Mesenchymal stem cell (in vitro differentiated cells and primary cell): ENCODE measurements around the gene TMEM218.
A peak's percentile ranks its signal among the peaks of the same experiment; 100 is the strongest.

Source experiments
- DNase-seq: peaks from one replicate; pipeline ENCODE4 v3.0.0-alpha.2; 2013
- H2AFZ ChIP-seq: one replicate; pipeline ENCODE4 v1.6.1; 2013; ENCODE audit warnings: low read depth, mild to moderate bottlenecking, control low read depth, inconsistent platforms, low read length, moderate library complexity
- H2AK5ac ChIP-seq: 2 replicates; pipeline ENCODE4 v1.6.1; 2013; ENCODE audit warnings: low read length, moderate library complexity, mild to moderate bottlenecking, inconsistent platforms; ENCODE audit not compliant: severe bottlenecking
- H2BK120ac ChIP-seq: one replicate; pipeline ENCODE4 v1.6.1; 2013; ENCODE audit warnings: low read depth, mild to moderate bottlenecking, inconsistent platforms, low read length, moderate library complexity
- H2BK12ac ChIP-seq, 2 experiments: one replicate each; pipeline ENCODE4 v1.6.1; 2013; ENCODE audit warnings: inconsistent platforms in 2 of 2, low read length in 2 of 2, mild to moderate bottlenecking in 2 of 2, moderate library complexity in 2 of 2, control low read depth in 1 of 2
- H2BK15ac ChIP-seq: one replicate; pipeline ENCODE4 v1.6.1; 2013; ENCODE audit warnings: mild to moderate bottlenecking, low read depth, inconsistent platforms; ENCODE audit not compliant: poor library complexity, severe bottlenecking
- H2BK5ac ChIP-seq: 2 replicates; pipeline ENCODE4 v1.6.1; 2013; ENCODE audit warnings: low read depth, mild to moderate bottlenecking, low read length, control low read depth, inconsistent platforms; ENCODE audit not compliant: poor library complexity, severe bottlenecking
- H3K14ac ChIP-seq, 2 experiments: one replicate each; pipeline ENCODE4 v1.6.1; 2013; ENCODE audit warnings: inconsistent platforms in 2 of 2, low read length in 2 of 2, control low read depth in 1 of 2, mild to moderate bottlenecking in 1 of 2, moderate library complexity in 1 of 2
- H3K18ac ChIP-seq, 2 experiments: one replicate each; pipeline ENCODE4 v1.6.1; 2013; ENCODE audit warnings: inconsistent platforms in 2 of 2, low read length in 2 of 2, control low read depth in 1 of 2, low read depth in 1 of 2, mild to moderate bottlenecking in 1 of 2
- H3K23ac ChIP-seq, 2 experiments: one replicate each; pipeline ENCODE4 v1.6.1; 2013; ENCODE audit warnings: inconsistent platforms in 2 of 2, low read length in 2 of 2, mild to moderate bottlenecking in 2 of 2, moderate library complexity in 2 of 2, control low read depth in 1 of 2
- H3K27ac ChIP-seq: 2 replicates; pipeline ENCODE4 v1.5.1; 2013; ENCODE audit warnings: mild to moderate bottlenecking, moderate library complexity, low read length, control low read depth, inconsistent platforms; ENCODE audit not compliant: poor library complexity, severe bottlenecking
- H3K27me3 ChIP-seq, 2 experiments: 2 replicates each; pipeline versions ENCODE4 v1.6.1 to v1.7.0; 2013; ENCODE audit warnings: low read length in 2 of 2, mild to moderate bottlenecking in 2 of 2, moderate library complexity in 2 of 2, control low read depth in 1 of 2, inconsistent platforms in 1 of 2; ENCODE audit not compliant: control insufficient read depth in 1 of 2, insufficient read depth in 1 of 2
- H3K36me3 ChIP-seq, 2 experiments: 2 replicates each; pipeline versions ENCODE4 v1.6.1 to v1.7.0; 2013; ENCODE audit warnings: low read length in 2 of 2, control low read depth in 1 of 2, inconsistent platforms in 1 of 2, low read depth in 1 of 2, mild to moderate bottlenecking in 1 of 2; ENCODE audit not compliant: insufficient read depth in 2 of 2, control insufficient read depth in 1 of 2
- H3K4ac ChIP-seq, 2 experiments: one replicate each; pipeline ENCODE4 v1.6.1; 2013; ENCODE audit warnings: inconsistent platforms in 2 of 2, low read length in 2 of 2, mild to moderate bottlenecking in 2 of 2, moderate library complexity in 2 of 2, control low read depth in 1 of 2, low read depth in 1 of 2
- H3K4me1 ChIP-seq: 2 replicates; pipeline ENCODE4 v1.6.1; 2013; ENCODE audit warnings: low read depth, low read length, control low read depth; ENCODE audit not compliant: control insufficient read depth, insufficient read depth
- H3K4me2 ChIP-seq: 2 replicates; pipeline ENCODE4 v1.6.1; 2013; ENCODE audit warnings: low read length, mild to moderate bottlenecking, inconsistent platforms; ENCODE audit not compliant: poor library complexity, severe bottlenecking
- H3K4me3 ChIP-seq, 2 experiments: 2 replicates each; pipeline versions ENCODE4 v1.5.1 to v1.7.0; 2013; ENCODE audit warnings: low read length in 2 of 2, mild to moderate bottlenecking in 2 of 2, control low read depth in 1 of 2, low read depth in 1 of 2; ENCODE audit not compliant: insufficient read depth in 1 of 2
- H3K79me1 ChIP-seq: replicated peaks from 2 replicates; pipeline ENCODE4 v1.6.1; 2013; ENCODE audit warnings: mild to moderate bottlenecking, control low read depth, low read length, inconsistent platforms; ENCODE audit not compliant: poor library complexity, severe bottlenecking
- H3K9ac ChIP-seq: 2 replicates; pipeline ENCODE4 v1.7.0; 2013; ENCODE audit warnings: mild to moderate bottlenecking, low read length, moderate library complexity
- H3K9me3 ChIP-seq: 2 replicates; pipeline ENCODE4 v1.7.0; 2013; ENCODE audit warnings: mild to moderate bottlenecking, low read length; ENCODE audit not compliant: control insufficient read depth
- H4K8ac ChIP-seq: one replicate; pipeline ENCODE4 v1.6.1; 2013; ENCODE audit warnings: inconsistent platforms, mild to moderate bottlenecking, low read length, moderate library complexity
- H4K91ac ChIP-seq: one replicate; pipeline ENCODE4 v1.6.1; 2013; ENCODE audit warnings: mild to moderate bottlenecking, low read length, inconsistent platforms
- WGBS: methylation state at CpG from one replicate; pipeline ENCODE4 v1.1.7; 2013; ENCODE audit warnings: mixed read lengths; 5-methylcytosine and 5-hydroxymethylcytosine counted together

TMEM218 gene

GRCh38 chr11:125071435-125071834 is 40.0 kb downstream of the TMEM218 start:
- no peaks in the 10 kb centered on the region for H3K79me1 ChIP-seq
- no peaks in the 10 kb centered on the region for H3K27me3 ChIP-seq
- no peak for DNase-seq
- no peak overlapping the region for H3K4me2 ChIP-seq
- H3K23ac ChIP-seq = no peak overlapping the region
- H3K36me3 ChIP-seq = no peaks in the 10 kb centered on the region
- H3K4me1 ChIP-seq = peaks cover 19% of the 10 kb centered on the region
- no peak overlapping the region for H2AFZ ChIP-seq
- H4K91ac ChIP-seq = no peak overlapping the region
- H3K4me3 ChIP-seq = no peak overlapping the region
- H3K18ac ChIP-seq = peak overlapping the region in 1 of 2 experiments; percentile 55
- H3K27ac ChIP-seq = no peak overlapping the region
- 73% methylated on average over 5 of the region's 5 CpGs for WGBS
- H2BK15ac ChIP-seq = no peak overlapping the region
- no peak overlapping the region for H3K9ac ChIP-seq
- H2BK120ac ChIP-seq = no peak overlapping the region
- no peaks in the 10 kb centered on the region for H3K9me3 ChIP-seq
- H2BK5ac ChIP-seq = no peak overlapping the region
- peak overlapping the region in 1 of 2 experiments; percentile 18 for H2BK12ac ChIP-seq
- peak overlapping the region; percentile 73 for H4K8ac ChIP-seq
- no peak overlapping the region for H2AK5ac ChIP-seq
- no peak overlapping the region for H3K4ac ChIP-seq
- no peak overlapping the region for H3K14ac ChIP-seq

GRCh38 chr11:125070699-125071254 is 40.6 kb downstream of the TMEM218 start:
- Histone ChIP-seq H3K9ac (no peak overlapping the region), H2BK120ac (peak overlapping the region; percentile 24), H4K91ac (peak overlapping the region; percentile 88), H2BK5ac (no peak overlapping the region), H3K9me3 (no peaks in the 10 kb centered on the region), H3K27me3 (no peaks in the 10 kb centered on the region), H3K4me3 (peak overlapping the region in 1 of 2 experiments; percentile 24), H3K23ac (no peak overlapping the region), H2AFZ (no peak overlapping the region), H2BK15ac (no peak overlapping the region), H3K4me1 (peaks cover 17% of the 10 kb centered on the region), H3K18ac (peak overlapping the region; percentile 16 to 63), H3K36me3 (no peaks in the 10 kb centered on the region), H3K4ac (peak overlapping the region; percentile 3 to 30), H3K27ac (no peak overlapping the region), H2BK12ac (peak overlapping the region; percentile 16 to 64), H2AK5ac (no peak overlapping the region), H4K8ac (peak overlapping the region; percentile 73), H3K14ac (no peak overlapping the region), H3K79me1 (no peaks in the 10 kb centered on the region), H3K4me2 (no peak overlapping the region)
- WGBS = 54% methylated on average over 6 of the region's 7 CpGs
- DNase-seq = peak; percentile 63

GRCh38 chr11:125069796-125070195 is 41.6 kb downstream of the TMEM218 start:
- H2BK5ac ChIP-seq = no peak overlapping the region
- peak overlapping the region; percentile 78 for H4K8ac ChIP-seq
- H2BK12ac ChIP-seq = peak overlapping the region in 1 of 2 experiments; percentile 92
- no peak for DNase-seq
- no peaks in the 10 kb centered on the region for H3K79me1 ChIP-seq
- no peak overlapping the region for H3K4me3 ChIP-seq
- H3K27ac ChIP-seq = no peak overlapping the region
- H4K91ac ChIP-seq = peak overlapping the region; percentile 41
- peak overlapping the region; percentile 9 to 12 for H3K23ac ChIP-seq
- H3K4ac ChIP-seq = peak overlapping the region; percentile 11 to 21
- H2BK15ac ChIP-seq = peak overlapping the region; percentile 77
- H3K4me1 ChIP-seq = peaks cover 17% of the 10 kb centered on the region
- H2AK5ac ChIP-seq = no peak overlapping the region
- H3K9me3 ChIP-seq = no peaks in the 10 kb centered on the region
- peak overlapping the region; percentile 60 for H2AFZ ChIP-seq
- peak overlapping the region; percentile 52 to 77 for H3K18ac ChIP-seq
- no peaks in the 10 kb centered on the region for H3K27me3 ChIP-seq
- no peak overlapping the region for H3K4me2 ChIP-seq
- peak overlapping the region; percentile 73 for H2BK120ac ChIP-seq
- peak overlapping the region; percentile 11 to 72 for H3K14ac ChIP-seq
- H3K36me3 ChIP-seq = no peaks in the 10 kb centered on the region
- H3K9ac ChIP-seq = no peak overlapping the region
- WGBS = 68% methylated on average over 5 of the region's 5 CpGs

- no peak overlapping the region for H3K4me2 ChIP-seq
- no peak overlapping the region for H3K9ac ChIP-seq
- H3K27me3 ChIP-seq = no peaks in the 10 kb centered on the region
- no peak overlapping the region for H3K4me3 ChIP-seq
- no peak overlapping the region for H2BK120ac ChIP-seq
- H2BK15ac ChIP-seq = no peak overlapping the region
- H2AK5ac ChIP-seq = no peak overlapping the region
- H3K18ac ChIP-seq = peak overlapping the region in 1 of 2 experiments; percentile 42
- no peak for DNase-seq
- H4K91ac ChIP-seq = no peak overlapping the region
- no peak overlapping the region for H2BK5ac ChIP-seq
- no peak overlapping the region for H3K4ac ChIP-seq
- H3K27ac ChIP-seq = no peak overlapping the region
- H3K9me3 ChIP-seq = no peaks in the 10 kb centered on the region
- H2AFZ ChIP-seq = no peak overlapping the region
- peaks cover 17% of the 10 kb centered on the region for H3K4me1 ChIP-seq
- H2BK12ac ChIP-seq = no peak overlapping the region
- no peak overlapping the region for H4K8ac ChIP-seq
- no peak overlapping the region for H3K14ac ChIP-seq
- WGBS = 78% methylated on average over 2 of the region's 4 CpGs
- H3K79me1 ChIP-seq = no peaks in the 10 kb centered on the region
- no peak overlapping the region for H3K23ac ChIP-seq
- no peaks in the 10 kb centered on the region for H3K36me3 ChIP-seq
Observed at GRCh38 chr11:125069008-125069407, 42.4 kb downstream of the TMEM218 start.
